Testis (tissue), 3 donors: ENCODE results near the gene PRKCD. TPM values are rescaled to one million over a fixed set of nuclear protein-coding genes. Genes with fewer than 3 reads are reported as not detected.

Experiments
- DNase-seq: peaks from one replicate; pipeline ENCODE4 v3.0.0-alpha.2; 2019
- H3K27ac ChIP-seq, 2 donors: fragments of 200-600 bp; sonication (generic); one replicate each; pipeline ENCODE4 v1.5.1; 2019
- H3K27me3 ChIP-seq: fragments of 200-600 bp; sonication (generic); one replicate; pipeline ENCODE4 v1.5.1; 2019
- H3K36me3 ChIP-seq: fragments of 200-600 bp; sonication (generic); one replicate; pipeline ENCODE4 v1.5.1; 2017; ENCODE audit warnings: low read depth; ENCODE audit errors: missing control alignments
- H3K4me1 ChIP-seq: fragments of 200-600 bp; sonication (generic); one replicate; pipeline ENCODE4 v1.5.1; 2019
- H3K4me3 ChIP-seq, 2 donors: fragments of 200-600 bp; sonication (generic); one replicate each; pipeline ENCODE4 v1.5.1; 2017 to 2019
- H3K9me3 ChIP-seq: fragments of 200-600 bp; sonication (generic); one replicate; pipeline ENCODE4 v1.5.1; 2017
- POLR2A ChIP-seq: fragments of 450-650 bp; IDR thresholded peaks from one replicate; pipeline ENCODE4 v1.6.1; 2017; ENCODE audit warnings: antibody characterized with exemption, mild to moderate bottlenecking, moderate library complexity
- WGBS, 2 donors: methylation state at CpG; one replicate each; pipeline ENCODE4 v1.1.5; 2018; 5-methylcytosine and 5-hydroxymethylcytosine counted together
- intact Hi-C: fragments of 100-400 bp; cut with DNase I; formaldehyde crosslinking; loops from one replicate; pipeline ENCODE4 v1.15.1; 2023; ENCODE audit warnings: low total_unique reads
- polyA plus RNA-seq: library from polyadenylated mRNA; stranded (reverse); fragments of 350-450 nt; fragmentation: Illumina TruSeq; extraction: RNeasy Lipid Tissue Mini Kit (QIAGEN cat#74804); gene quantifications from one replicate; pipeline ENCODE4 v1.2.3, GENCODE V29; 2014; ENCODE audit warnings: low read depth, low replicate concordance; ENCODE audit not compliant: insufficient read depth
- total RNA-seq, 2 donors: library from RNA; depleted of rRNA; stranded (reverse); fragments of >200 nt; gene quantifications; one replicate each; pipeline ENCODE4 v1.2.3, GENCODE V29; 2016
- TF ChIP-seq, protein P1 (sequence below), 3 experiments: fragments of 450-650 bp in 2 of 3; fragments of 200-600 bp in 1 of 3; sonication (generic) in 1 of 3; IDR thresholded peaks; one replicate each; pipeline ENCODE4 v1.5.1; 2016 to 2019; ENCODE audit warnings: antibody characterized with exemption in 3 of 3, mild to moderate bottlenecking in 2 of 3, moderate library complexity in 1 of 3

Gene PRKCD
- total and polyA plus RNA-seq, 3 donors from 2014 or later, result 36.3 to 44.5 (median 42.3) TPM

DNA sequence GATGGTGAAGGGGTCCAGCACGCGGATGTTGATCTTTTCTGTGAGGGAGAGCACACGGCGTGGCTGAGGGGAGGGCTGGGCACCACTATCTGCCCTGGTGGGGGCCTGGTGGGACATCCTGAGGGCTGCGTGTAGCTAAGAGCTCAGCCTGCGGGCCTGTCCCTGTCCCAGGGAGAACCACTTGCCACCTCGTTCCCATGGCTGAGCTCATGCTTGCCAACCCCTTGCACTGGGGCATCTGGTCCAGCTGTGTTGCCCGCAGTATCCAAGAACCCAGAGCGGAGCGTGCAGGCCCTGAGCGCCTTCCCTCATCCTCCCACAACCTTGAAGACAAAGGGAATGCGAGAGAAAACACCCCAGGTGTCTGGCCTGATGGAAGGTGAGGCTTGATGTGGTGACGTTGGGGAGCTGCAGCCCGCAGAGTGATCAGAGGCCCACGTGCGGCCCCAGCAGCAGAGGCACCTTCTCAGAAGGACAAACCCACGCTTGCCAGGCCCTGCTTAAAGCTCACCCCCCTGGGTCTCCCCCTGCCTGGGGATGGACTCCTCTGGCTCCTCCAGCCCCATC lies 65.9 kb downstream of the PRKCD start:
- no peak overlapping the region for H3K4me3 ChIP-seq
- no peak for TF ChIP-seq POLR2A
- TF ChIP-seq, protein P1, sequence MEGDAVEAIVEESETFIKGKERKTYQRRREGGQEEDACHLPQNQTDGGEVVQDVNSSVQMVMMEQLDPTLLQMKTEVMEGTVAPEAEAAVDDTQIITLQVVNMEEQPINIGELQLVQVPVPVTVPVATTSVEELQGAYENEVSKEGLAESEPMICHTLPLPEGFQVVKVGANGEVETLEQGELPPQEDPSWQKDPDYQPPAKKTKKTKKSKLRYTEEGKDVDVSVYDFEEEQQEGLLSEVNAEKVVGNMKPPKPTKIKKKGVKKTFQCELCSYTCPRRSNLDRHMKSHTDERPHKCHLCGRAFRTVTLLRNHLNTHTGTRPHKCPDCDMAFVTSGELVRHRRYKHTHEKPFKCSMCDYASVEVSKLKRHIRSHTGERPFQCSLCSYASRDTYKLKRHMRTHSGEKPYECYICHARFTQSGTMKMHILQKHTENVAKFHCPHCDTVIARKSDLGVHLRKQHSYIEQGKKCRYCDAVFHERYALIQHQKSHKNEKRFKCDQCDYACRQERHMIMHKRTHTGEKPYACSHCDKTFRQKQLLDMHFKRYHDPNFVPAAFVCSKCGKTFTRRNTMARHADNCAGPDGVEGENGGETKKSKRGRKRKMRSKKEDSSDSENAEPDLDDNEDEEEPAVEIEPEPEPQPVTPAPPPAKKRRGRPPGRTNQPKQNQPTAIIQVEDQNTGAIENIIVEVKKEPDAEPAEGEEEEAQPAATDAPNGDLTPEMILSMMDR (IDR thresholded peaks at IDR 0.05), result no peak
- DNase-seq, result no peak
- no peak overlapping the region for H3K27ac ChIP-seq
- intact Hi-C loops, result no loop called here
- WGBS, 2 donors, result 94 to 96% methylated on average over 11 to 15 of the region's 17 CpGs
- no peaks in the 10 kb centered on the region for H3K9me3 ChIP-seq
- H3K36me3 ChIP-seq, result no peaks in the 10 kb centered on the region
- H3K27me3 ChIP-seq, result no peaks in the 10 kb centered on the region
- H3K4me1 ChIP-seq, result no peaks in the 10 kb centered on the region

DNA sequence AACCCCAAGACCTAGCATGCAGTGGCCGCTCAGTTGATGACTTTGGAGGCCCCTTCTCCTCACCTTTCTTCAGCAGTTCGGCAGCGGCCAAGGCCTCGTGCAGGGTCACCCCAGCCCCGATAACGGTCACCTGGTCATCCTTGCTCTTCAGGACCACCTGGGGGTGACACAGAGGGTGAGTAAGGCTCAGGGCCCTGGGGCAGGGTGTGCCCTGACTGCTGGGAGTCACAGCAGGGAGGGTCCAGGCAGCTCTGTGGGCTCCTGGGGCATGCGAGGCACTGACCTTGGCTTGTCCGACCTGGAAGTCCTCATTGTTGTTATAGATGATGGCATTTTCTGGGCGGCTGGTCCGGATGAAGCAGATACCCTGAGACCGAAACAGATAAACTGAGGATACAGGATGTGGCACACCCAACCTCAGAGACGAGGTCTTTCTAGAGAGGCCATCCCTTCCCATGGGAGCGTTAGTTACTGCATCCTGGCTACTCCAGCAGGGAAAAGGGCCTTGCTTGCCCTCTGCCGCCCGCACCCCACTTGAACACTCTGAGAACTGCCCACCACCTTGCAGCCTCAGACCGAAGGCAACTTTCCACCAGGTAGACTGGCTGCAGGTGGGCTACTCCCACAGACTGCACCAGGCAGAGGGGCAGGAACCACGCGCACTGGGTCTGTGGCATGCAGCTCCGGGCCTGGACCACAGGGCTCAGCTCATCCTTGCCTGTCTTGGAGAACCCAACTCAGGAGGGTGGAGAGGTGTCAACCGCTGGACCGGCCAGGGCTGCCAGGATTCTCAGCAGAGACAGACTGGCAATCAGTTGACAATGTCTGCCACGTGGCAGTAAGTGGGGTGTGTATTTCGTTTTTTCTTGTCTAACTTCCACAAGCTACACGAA lies 67.2 kb downstream of the PRKCD start:
- no peak for DNase-seq
- no peak overlapping the region for H3K27ac ChIP-seq
- 85 to 88% methylated on average over 7 to 23 of the region's 24 CpGs for WGBS, 2 donors
- intact Hi-C loops, result no loop called here
- no peaks in the 10 kb centered on the region for H3K9me3 ChIP-seq
- TF ChIP-seq, protein P1 (IDR thresholded peaks at IDR 0.05), result no peak
- no peak for TF ChIP-seq POLR2A
- no peak overlapping the region for H3K4me3 ChIP-seq
- no peaks in the 10 kb centered on the region for H3K27me3 ChIP-seq
- H3K36me3 ChIP-seq, result no peaks in the 10 kb centered on the region
- no peaks in the 10 kb centered on the region for H3K4me1 ChIP-seq

DNA sequence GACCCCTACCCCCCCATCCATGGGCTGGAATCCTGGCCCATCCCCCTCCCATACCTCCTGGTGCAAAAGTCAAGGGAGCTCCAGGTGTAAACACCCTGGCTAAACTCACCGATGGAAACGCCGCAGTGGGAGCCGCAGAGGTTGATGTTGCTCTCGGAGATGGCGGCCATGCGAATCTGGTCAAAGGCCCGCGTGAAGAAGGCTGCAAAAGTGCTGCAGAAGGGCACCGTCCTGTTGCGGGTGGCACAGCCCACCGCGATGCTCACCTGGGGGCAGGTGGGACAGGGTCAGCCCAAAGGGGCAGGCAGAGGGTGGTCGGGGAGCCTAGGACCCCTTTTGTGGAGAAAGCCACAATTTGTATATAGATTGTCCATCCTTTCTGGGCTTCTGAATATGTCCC lies 68.2 kb downstream of the PRKCD start:
- 95% methylated on average over 14 of the region's 14 CpGs for WGBS, 2 donors
- Histone ChIP-seq H3K27ac (no peak overlapping the region), H3K9me3 (no peaks in the 10 kb centered on the region), H3K4me1 (no peaks in the 10 kb centered on the region), H3K36me3 (no peaks in the 10 kb centered on the region), H3K27me3 (no peaks in the 10 kb centered on the region), H3K4me3 (no peak overlapping the region)
- intact Hi-C loops, result no loop called here
- DNase-seq, result no peak
- no peak for TF ChIP-seq POLR2A
- TF ChIP-seq, protein P1 (IDR thresholded peaks at IDR 0.05), result no peak

GRCh38 chr3:53229606-53230005 lies 68.6 kb downstream of the PRKCD start:
- TF ChIP-seq, protein P1 (IDR thresholded peaks at IDR 0.05), result no peak
- TF ChIP-seq POLR2A, result no peak
- H3K36me3 ChIP-seq, result no peaks in the 10 kb centered on the region
- intact Hi-C loops, result no loop called here

More at GRCh38 chr3:53229606-53230005, 68.6 kb downstream of the PRKCD start:
- Histone ChIP-seq H3K27ac (no peak overlapping the region), H3K9me3 (no peaks in the 10 kb centered on the region), H3K27me3 (no peaks in the 10 kb centered on the region), H3K4me1 (no peaks in the 10 kb centered on the region), H3K4me3 (no peak overlapping the region)
- WGBS, 2 donors, result 98 to 100% methylated on average over 2 of the region's 2 CpGs
- DNase-seq, result no peak
